ENCODE results near the gene CDKAL1.

DNA sequence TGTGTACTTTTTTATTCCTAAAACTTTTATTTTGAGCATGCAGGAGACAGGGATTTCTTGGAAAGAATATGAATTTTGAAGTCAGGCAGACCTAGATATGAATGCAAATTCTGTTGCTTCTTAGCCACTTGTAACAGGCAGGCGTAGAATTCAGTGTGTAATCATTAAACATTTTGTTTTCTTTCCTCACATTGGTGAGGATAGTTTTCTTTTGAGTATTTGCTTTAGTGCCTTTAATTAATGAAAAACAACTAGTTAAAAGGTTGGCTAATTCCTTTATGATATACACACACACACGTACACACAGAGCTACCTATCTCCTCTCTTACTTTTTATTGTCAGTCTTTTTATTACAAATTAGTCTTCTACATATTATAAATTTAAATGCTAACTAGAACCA, 342.3 kb downstream of the CDKAL1 start:
- TF ChIP-seq CTCF (IDR thresholded peaks at IDR 0.05 in 2 of 3, conservative IDR thresholded peaks at IDR 0.05 in 1 of 3; ENCODE audit: control insufficient read depth in 2 of 3, extremely low read depth in 1 of 3, insufficient read depth in 1 of 3, low read depth in 3 of 3, low read length in 3 of 3) (no peak), BRCA1 (IDR thresholded peaks at IDR 0.05; ENCODE audit: low read depth, low read length) (no peak), POLR2A (IDR thresholded peaks at IDR 0.05; ENCODE audit: low read depth, low read length) (no peak), EZH2 (IDR thresholded peaks at IDR 0.05; ENCODE audit: borderline replicate concordance, control insufficient read depth, low read depth, low read length) (no peak), ZNF274 (IDR thresholded peaks at IDR 0.05; ENCODE audit: insufficient read depth, insufficient read length) (no peak), TBL1XR1 (IDR thresholded peaks at IDR 0.05; ENCODE audit: low read depth, low read length) (no peak), CBX5 (IDR thresholded peaks at IDR 0.05; ENCODE audit: low read depth) (no peak), KLF5 (IDR thresholded peaks at IDR 0.05; ENCODE audit: partially characterized antibody) (no peak), BHLHE40 (IDR thresholded peaks at IDR 0.05; ENCODE audit: borderline replicate concordance in 1 of 2, low read depth in 2 of 2, low read length in 1 of 2) (no peak), POLR2AphosphoS5 (IDR thresholded peaks at IDR 0.05; ENCODE audit: low read length) (no peak), FOXK2 (IDR thresholded peaks at IDR 0.05) (no peak)
- TF ChIP-seq, protein P1, sequence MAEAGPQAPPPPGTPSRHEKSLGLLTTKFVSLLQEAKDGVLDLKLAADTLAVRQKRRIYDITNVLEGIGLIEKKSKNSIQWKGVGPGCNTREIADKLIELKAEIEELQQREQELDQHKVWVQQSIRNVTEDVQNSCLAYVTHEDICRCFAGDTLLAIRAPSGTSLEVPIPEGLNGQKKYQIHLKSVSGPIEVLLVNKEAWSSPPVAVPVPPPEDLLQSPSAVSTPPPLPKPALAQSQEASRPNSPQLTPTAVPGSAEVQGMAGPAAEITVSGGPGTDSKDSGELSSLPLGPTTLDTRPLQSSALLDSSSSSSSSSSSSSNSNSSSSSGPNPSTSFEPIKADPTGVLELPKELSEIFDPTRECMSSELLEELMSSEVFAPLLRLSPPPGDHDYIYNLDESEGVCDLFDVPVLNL (IDR thresholded peaks at IDR 0.05; ENCODE audit: low read depth, low read length) = no peak
- TF ChIP-seq, protein P2, sequence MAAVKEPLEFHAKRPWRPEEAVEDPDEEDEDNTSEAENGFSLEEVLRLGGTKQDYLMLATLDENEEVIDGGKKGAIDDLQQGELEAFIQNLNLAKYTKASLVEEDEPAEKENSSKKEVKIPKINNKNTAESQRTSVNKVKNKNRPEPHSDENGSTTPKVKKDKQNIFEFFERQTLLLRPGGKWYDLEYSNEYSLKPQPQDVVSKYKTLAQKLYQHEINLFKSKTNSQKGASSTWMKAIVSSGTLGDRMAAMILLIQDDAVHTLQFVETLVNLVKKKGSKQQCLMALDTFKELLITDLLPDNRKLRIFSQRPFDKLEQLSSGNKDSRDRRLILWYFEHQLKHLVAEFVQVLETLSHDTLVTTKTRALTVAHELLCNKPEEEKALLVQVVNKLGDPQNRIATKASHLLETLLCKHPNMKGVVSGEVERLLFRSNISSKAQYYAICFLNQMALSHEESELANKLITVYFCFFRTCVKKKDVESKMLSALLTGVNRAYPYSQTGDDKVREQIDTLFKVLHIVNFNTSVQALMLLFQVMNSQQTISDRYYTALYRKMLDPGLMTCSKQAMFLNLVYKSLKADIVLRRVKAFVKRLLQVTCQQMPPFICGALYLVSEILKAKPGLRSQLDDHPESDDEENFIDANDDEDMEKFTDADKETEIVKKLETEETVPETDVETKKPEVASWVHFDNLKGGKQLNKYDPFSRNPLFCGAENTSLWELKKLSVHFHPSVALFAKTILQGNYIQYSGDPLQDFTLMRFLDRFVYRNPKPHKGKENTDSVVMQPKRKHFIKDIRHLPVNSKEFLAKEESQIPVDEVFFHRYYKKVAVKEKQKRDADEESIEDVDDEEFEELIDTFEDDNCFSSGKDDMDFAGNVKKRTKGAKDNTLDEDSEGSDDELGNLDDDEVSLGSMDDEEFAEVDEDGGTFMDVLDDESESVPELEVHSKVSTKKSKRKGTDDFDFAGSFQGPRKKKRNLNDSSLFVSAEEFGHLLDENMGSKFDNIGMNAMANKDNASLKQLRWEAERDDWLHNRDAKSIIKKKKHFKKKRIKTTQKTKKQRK (IDR thresholded peaks at IDR 0.05; ENCODE audit: low read depth, low read length) = no peak
